Neuronal stem cell (in vitro differentiated cells): Measurements from ENCODE around the gene B3GALT5.

Experiments
- DNase-seq: peaks from one replicate; pipeline ENCODE4 v3.0.0-alpha.2; 2013; ENCODE audit warnings: low spot score
- H2AFZ ChIP-seq: one replicate; pipeline ENCODE4 v1.6.1; 2013; ENCODE audit warnings: mild to moderate bottlenecking, low read length, inconsistent platforms
- H2AK5ac ChIP-seq: 2 replicates; pipeline ENCODE4 v1.6.1; 2013; ENCODE audit warnings: low read depth, mild to moderate bottlenecking, inconsistent platforms, low read length, moderate library complexity, mixed read lengths
- H2BK120ac ChIP-seq: 2 replicates; pipeline ENCODE4 v1.6.1; 2013; ENCODE audit warnings: low read depth, mild to moderate bottlenecking, inconsistent platforms, low read length, moderate library complexity, mixed read lengths
- H2BK12ac ChIP-seq: one replicate; pipeline ENCODE4 v1.6.1; 2013; ENCODE audit warnings: low read length, inconsistent platforms
- H2BK15ac ChIP-seq: 2 replicates; pipeline ENCODE4 v1.6.1; 2013; ENCODE audit warnings: mild to moderate bottlenecking, low read length, inconsistent platforms, mixed read lengths
- H2BK5ac ChIP-seq: one replicate; pipeline ENCODE4 v1.6.1; 2013; ENCODE audit warnings: inconsistent platforms, mild to moderate bottlenecking, low read length, moderate library complexity
- H3K14ac ChIP-seq: one replicate; pipeline ENCODE4 v1.6.1; 2013; ENCODE audit warnings: low read length, inconsistent platforms
- H3K18ac ChIP-seq: 2 replicates; pipeline ENCODE4 v1.6.1; 2013; ENCODE audit warnings: low read length, inconsistent platforms
- H3K23ac ChIP-seq: 2 replicates; pipeline ENCODE4 v1.6.1; 2013; ENCODE audit warnings: low read depth, mild to moderate bottlenecking, mixed read lengths, low read length, inconsistent platforms; ENCODE audit not compliant: poor library complexity
- H3K27ac ChIP-seq: replicated peaks from 3 replicates; pipeline ENCODE4 v1.5.1; 2013; ENCODE audit warnings: low read length, inconsistent platforms
- H3K27me3 ChIP-seq, 3 experiments: 2 replicates each; pipeline ENCODE4 v1.6.1; 2013; ENCODE audit warnings: low read length in 3 of 3, mild to moderate bottlenecking in 2 of 3, inconsistent platforms in 1 of 3, low read depth in 1 of 3, mixed read lengths in 1 of 3, moderate library complexity in 1 of 3; ENCODE audit not compliant: control insufficient read depth in 3 of 3, insufficient read depth in 3 of 3
- H3K36me3 ChIP-seq, 2 donors: replicated peaks in 1 of 2; 2 replicates each; pipeline ENCODE4 v1.6.1; 2013; ENCODE audit warnings: low read length in 2 of 2; ENCODE audit not compliant: control insufficient read depth in 2 of 2, insufficient read depth in 2 of 2
- H3K4ac ChIP-seq: 2 replicates; pipeline ENCODE4 v1.6.1; 2013; ENCODE audit warnings: inconsistent platforms, mild to moderate bottlenecking, low read length, moderate library complexity
- H3K4me1 ChIP-seq, 2 donors: 1 replicate in 1 of 2; 2 replicates in 1 of 2; pipeline ENCODE4 v1.6.1; 2013; ENCODE audit warnings: low read length in 2 of 2, low read depth in 1 of 2; ENCODE audit not compliant: control insufficient read depth in 2 of 2, insufficient read depth in 1 of 2
- H3K4me2 ChIP-seq: one replicate; pipeline ENCODE4 v1.6.1; 2013; ENCODE audit warnings: mild to moderate bottlenecking, low read length, inconsistent platforms; ENCODE audit not compliant: insufficient read depth, poor library complexity, severe bottlenecking
- H3K4me3 ChIP-seq, 2 donors: 2 replicates each; pipeline ENCODE4 v1.5.1; 2013; ENCODE audit warnings: low read length in 2 of 2, mild to moderate bottlenecking in 2 of 2, inconsistent platforms in 1 of 2, moderate library complexity in 1 of 2
- H3K79me1 ChIP-seq: one replicate; pipeline ENCODE4 v1.6.1; 2013; ENCODE audit warnings: low read depth, mild to moderate bottlenecking, inconsistent platforms, low read length, moderate library complexity
- H3K9ac ChIP-seq: one replicate; pipeline ENCODE4 v1.6.1; 2013; ENCODE audit warnings: mild to moderate bottlenecking, low read depth, low read length, inconsistent platforms; ENCODE audit not compliant: poor library complexity
- H3K9me3 ChIP-seq, 2 donors: replicated peaks in 1 of 2; 2 replicates each; pipeline versions ENCODE3 to v1.6.1; 2013; ENCODE audit warnings: low read length in 2 of 2, mild to moderate bottlenecking in 2 of 2, inconsistent platforms in 1 of 2, low read depth in 1 of 2, mixed read lengths in 1 of 2, moderate library complexity in 1 of 2; ENCODE audit not compliant: control insufficient read depth in 2 of 2, insufficient read depth in 1 of 2
- H4K8ac ChIP-seq: one replicate; pipeline ENCODE4 v1.6.1; 2013; ENCODE audit warnings: low read depth, mild to moderate bottlenecking, inconsistent platforms, low read length, moderate library complexity
- H4K91ac ChIP-seq: one replicate; pipeline ENCODE4 v1.6.1; 2013; ENCODE audit warnings: low read length, low read depth, mild to moderate bottlenecking, inconsistent platforms; ENCODE audit not compliant: poor library complexity
- WGBS, 2 donors: extraction: QIAGEN DNeasy Blood & Tissue Kit; methylation state at CpG; one replicate each; pipeline ENCODE4 v1.1.7; 2013; ENCODE audit warnings: missing lambda C conversion rate in 2 of 2, mixed read lengths in 1 of 2; ENCODE audit not compliant: insufficient read length in 2 of 2, insufficient replicate concordance in 1 of 2; ENCODE audit errors: extremely low coverage in 2 of 2; 5-methylcytosine and 5-hydroxymethylcytosine counted together

The B3GALT5 gene

DNA sequence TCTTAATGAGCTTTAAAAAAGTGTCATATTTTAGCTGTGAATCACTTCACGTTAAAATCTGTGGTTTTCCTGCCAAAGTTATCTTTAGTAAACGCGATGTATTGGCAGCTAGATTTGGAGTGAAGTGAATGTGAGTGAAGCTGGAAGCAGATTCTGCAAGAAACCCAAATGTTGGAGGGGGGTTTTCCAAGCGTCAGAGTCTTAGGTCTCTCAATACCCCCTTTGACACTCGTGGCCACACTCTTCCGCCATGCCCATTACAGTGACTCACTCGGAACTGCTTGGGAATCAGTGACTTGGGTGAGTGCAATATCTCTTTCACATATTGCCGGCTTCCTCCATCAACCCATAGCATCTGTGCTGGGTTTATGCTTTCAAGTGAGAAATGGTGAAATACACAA is 17.5 kb downstream of the B3GALT5 start:
- DNase-seq, result no peak

DNA sequence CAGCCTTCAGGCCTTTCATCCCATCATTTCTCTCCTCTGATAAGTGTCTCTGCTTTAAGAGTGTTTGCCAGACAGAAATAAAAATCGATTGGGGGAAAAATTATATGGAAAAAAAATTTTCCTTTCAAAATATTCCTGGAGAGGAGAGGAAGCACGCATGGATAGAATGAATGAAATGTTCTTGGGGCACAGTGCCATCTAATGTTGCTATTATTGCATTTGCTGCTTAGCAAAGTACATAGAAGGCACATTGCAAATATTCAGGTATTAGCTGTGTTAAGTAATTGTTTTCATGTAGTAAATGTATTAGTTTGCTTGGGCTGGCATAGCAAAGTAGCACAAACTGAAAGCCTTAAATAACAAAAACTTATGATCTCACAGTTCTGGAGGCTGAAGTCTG is 18.1 kb downstream of the B3GALT5 start:
- H2BK12ac ChIP-seq, result no peak overlapping the region
- H3K23ac ChIP-seq, result no peak overlapping the region
- H3K9me3 ChIP-seq, result no peaks in the 10 kb centered on the region
- H3K4me3 ChIP-seq, result no peak overlapping the region
- no peaks in the 10 kb centered on the region for H3K79me1 ChIP-seq
- H2BK5ac ChIP-seq, result no peak overlapping the region
- H2AK5ac ChIP-seq, result no peak overlapping the region
- H3K18ac ChIP-seq, result no peak overlapping the region
- no peak overlapping the region for H2BK15ac ChIP-seq
- H3K27ac ChIP-seq, result no peak overlapping the region
- H4K8ac ChIP-seq, result no peak overlapping the region
- no peak overlapping the region for H3K4me2 ChIP-seq
- no CpG with 5 or more reads among the region's 2 CpGs for WGBS, 2 donors
- no peak overlapping the region for H4K91ac ChIP-seq
- peaks cover 1 to 3% of the 10 kb centered on the region in 2 donors for H3K4me1 ChIP-seq
- no peak for DNase-seq
- H2AFZ ChIP-seq, result no peak overlapping the region
- no peak overlapping the region for H3K14ac ChIP-seq
- H2BK120ac ChIP-seq, result no peak overlapping the region
- no peak overlapping the region for H3K9ac ChIP-seq
- no peaks in the 10 kb centered on the region for H3K36me3 ChIP-seq
- H3K4ac ChIP-seq, result no peak overlapping the region
- H3K27me3 ChIP-seq, result no peaks in the 10 kb centered on the region

More for the DNA sequence above, 17.5 kb downstream of the B3GALT5 start:
- H4K91ac ChIP-seq, result no peak overlapping the region
- H3K27ac ChIP-seq, result no peak overlapping the region
- no peak overlapping the region for H2AK5ac ChIP-seq
- no peak overlapping the region for H3K4me2 ChIP-seq
- H3K27me3 ChIP-seq, result no peaks in the 10 kb centered on the region
- H2BK15ac ChIP-seq, result no peak overlapping the region
- H2BK120ac ChIP-seq, result no peak overlapping the region
- no peak overlapping the region for H2AFZ ChIP-seq
- no peak overlapping the region for H3K23ac ChIP-seq
- H3K79me1 ChIP-seq, result no peaks in the 10 kb centered on the region
- no peak overlapping the region for H4K8ac ChIP-seq
- no peak overlapping the region for H2BK12ac ChIP-seq
- H3K9ac ChIP-seq, result no peak overlapping the region
- no peak overlapping the region for H3K4ac ChIP-seq
- H3K36me3 ChIP-seq, result peaks cover 0 to under 1% of the 10 kb centered on the region in 2 donors
- no CpG with 5 or more reads among the region's 8 CpGs for WGBS, 2 donors
- H3K4me1 ChIP-seq, result peaks cover 2 to 3% of the 10 kb centered on the region in 2 donors
- H3K14ac ChIP-seq, result no peak overlapping the region
- H3K9me3 ChIP-seq, result no peaks in the 10 kb centered on the region
- H2BK5ac ChIP-seq, result no peak overlapping the region
- H3K4me3 ChIP-seq, result no peak overlapping the region
- no peak overlapping the region for H3K18ac ChIP-seq

DNA sequence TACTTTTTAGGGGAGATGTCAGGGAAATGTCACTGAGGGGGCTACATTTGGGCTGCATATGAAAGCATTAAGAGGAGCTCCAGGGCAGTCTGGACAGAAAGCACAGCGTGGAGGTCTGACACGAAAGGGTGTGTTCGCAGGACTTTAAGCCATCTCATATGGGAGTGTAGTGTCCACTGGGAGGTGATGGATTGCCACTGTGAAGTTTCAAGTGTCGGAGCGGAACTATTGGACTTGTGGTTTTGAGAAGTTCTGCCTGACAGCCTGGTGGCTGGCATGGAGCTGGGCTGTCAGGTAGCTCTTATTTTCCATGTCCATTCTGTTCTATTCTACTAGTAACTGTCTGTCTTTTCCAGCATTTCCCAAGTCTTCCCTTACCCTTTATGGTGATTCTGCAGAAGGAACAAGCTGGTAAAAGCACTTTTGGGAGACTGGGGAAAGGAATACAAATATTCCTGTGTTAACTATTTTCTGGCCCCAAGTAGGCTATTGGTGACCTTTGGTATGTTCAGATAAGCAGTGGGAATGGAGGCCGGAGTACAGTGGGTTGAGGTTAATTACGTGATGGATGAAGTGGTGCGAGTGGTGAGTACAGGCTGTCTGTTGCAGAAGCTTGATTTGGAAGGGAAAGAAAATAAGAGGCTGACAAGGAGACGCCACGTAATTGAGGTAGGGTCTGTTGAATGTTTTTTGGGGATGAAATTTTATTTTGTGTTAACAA is 19.3 kb downstream of the B3GALT5 start:
- no peak overlapping the region for H3K23ac ChIP-seq
- H3K9ac ChIP-seq, result no peak overlapping the region
- no peaks in the 10 kb centered on the region for H3K79me1 ChIP-seq
- WGBS, 2 donors, result 100% methylated on average over 1 to 4 of the region's 10 CpGs
- no peak overlapping the region for H3K4ac ChIP-seq
- H3K27ac ChIP-seq, result no peak overlapping the region
- no peak for DNase-seq
- H2BK5ac ChIP-seq, result no peak overlapping the region
- no peak overlapping the region for H2BK120ac ChIP-seq
- H2BK15ac ChIP-seq, result no peak overlapping the region
- H2AFZ ChIP-seq, result no peak overlapping the region
- H3K4me1 ChIP-seq, result peaks cover 1 to 3% of the 10 kb centered on the region in 2 donors
- H3K36me3 ChIP-seq, result no peaks in the 10 kb centered on the region
- no peak overlapping the region for H3K4me2 ChIP-seq
- H4K8ac ChIP-seq, result no peak overlapping the region
- H4K91ac ChIP-seq, result no peak overlapping the region
- H2BK12ac ChIP-seq, result no peak overlapping the region
- H3K18ac ChIP-seq, result no peak overlapping the region
- H3K4me3 ChIP-seq, result no peak overlapping the region
- H3K14ac ChIP-seq, result no peak overlapping the region
- H3K9me3 ChIP-seq, result no peaks in the 10 kb centered on the region
- H3K27me3 ChIP-seq, result no peaks in the 10 kb centered on the region
- H2AK5ac ChIP-seq, result no peak overlapping the region

DNA sequence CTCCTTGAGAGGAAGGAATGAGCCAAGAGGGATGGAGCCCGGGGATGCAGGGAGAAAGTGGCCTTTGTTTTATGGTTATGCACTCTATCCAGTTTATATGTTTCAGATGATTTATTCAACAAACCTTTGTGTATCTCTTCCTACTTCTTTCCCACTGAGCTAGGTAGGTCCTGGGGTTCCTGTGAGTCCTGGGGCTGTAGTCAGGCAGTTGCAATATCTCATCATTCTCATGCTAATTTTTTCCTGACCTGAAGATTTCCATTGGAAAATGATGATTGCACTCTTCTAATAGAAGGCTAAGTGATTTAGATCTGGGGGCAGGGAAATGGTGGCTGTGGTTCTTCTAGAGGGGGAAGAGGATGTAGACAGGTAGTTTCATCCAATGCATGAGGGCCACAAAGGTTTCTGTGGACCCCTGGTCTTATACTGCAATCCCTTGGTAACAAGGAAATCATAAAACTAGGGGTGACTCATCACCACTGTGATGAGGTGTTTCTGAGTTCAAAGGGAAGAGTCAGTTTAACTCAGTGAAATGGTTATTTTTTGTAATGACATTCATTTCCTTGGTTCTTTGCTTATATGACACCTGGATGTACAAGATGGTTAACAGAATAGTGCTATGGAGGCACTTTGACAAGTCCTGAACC is 20.2 kb downstream of the B3GALT5 start:
- H3K27me3 ChIP-seq, result no peaks in the 10 kb centered on the region
- no peak overlapping the region for H3K4me2 ChIP-seq
- no peak overlapping the region for H3K9ac ChIP-seq
- H4K91ac ChIP-seq, result no peak overlapping the region
- H2BK12ac ChIP-seq, result no peak overlapping the region
- no peaks in the 10 kb centered on the region for H3K79me1 ChIP-seq
- H3K14ac ChIP-seq, result no peak overlapping the region
- no peak overlapping the region for H3K23ac ChIP-seq
- no peak overlapping the region for H4K8ac ChIP-seq
- H2AFZ ChIP-seq, result no peak overlapping the region
- H3K4ac ChIP-seq, result no peak overlapping the region
- H2BK120ac ChIP-seq, result no peak overlapping the region
- no peaks in the 10 kb centered on the region for H3K9me3 ChIP-seq
- no peak overlapping the region for H3K4me3 ChIP-seq
- DNase-seq, result no peak
- H2BK15ac ChIP-seq, result no peak overlapping the region
- H2BK5ac ChIP-seq, result no peak overlapping the region
- peaks cover 3 to 10% of the 10 kb centered on the region in 2 donors for H3K4me1 ChIP-seq
- no peaks in the 10 kb centered on the region for H3K36me3 ChIP-seq
- H2AK5ac ChIP-seq, result no peak overlapping the region
- no peak overlapping the region for H3K27ac ChIP-seq
- no CpG with 5 or more reads among the region's 1 CpG for WGBS, 2 donors
- no peak overlapping the region for H3K18ac ChIP-seq
